Measurements from ENCODE around the gene KCNQ2. TPM values are rescaled to one million over a fixed set of nuclear protein-coding genes. Genes with fewer than 3 reads are reported as not detected.

KCNQ2 gene
- total RNA-seq, 1 experiment from 2014 or later, result 0.25 TPM

DNA sequence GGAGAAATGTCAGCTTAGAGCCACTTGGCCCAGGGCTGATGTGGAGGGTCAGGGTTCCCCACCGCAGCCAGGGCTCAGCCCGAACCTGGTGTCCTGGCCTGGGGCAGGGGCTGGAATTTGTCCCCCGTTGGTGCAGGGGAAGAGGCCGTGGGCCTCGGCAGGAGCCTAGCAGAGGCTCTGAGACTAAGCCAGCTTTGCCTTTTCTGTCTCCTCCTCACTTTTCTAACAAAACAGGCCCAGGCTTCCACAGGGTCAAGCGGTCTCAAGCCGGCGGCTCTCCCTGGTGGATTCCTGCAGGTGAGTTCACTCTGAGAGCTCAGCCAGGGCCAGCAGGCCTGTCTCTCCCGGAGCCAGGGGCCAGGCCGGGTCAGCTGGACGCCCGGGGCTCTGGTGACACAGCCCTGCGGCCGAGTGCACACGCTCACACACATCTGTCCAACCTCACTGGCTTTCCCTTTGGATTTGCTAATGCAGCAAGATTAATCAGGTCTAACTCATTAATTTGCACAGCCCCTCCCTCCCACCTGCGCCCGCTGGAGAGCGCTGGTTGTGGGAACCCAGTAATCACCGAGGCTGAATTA lies 108.4 kb downstream of the KCNQ2 start:
- DNase-seq, result no peak
- H3K36me3 ChIP-seq (ENCODE audit: control insufficient read depth, insufficient read depth, low read length), result no peaks in the 10 kb centered on the region
- POLR2A ChIA-PET, result no interaction called here
- no TSS peak for BruUV-seq (replicated peaks)
- CTCF ChIA-PET, result interaction anchor here (0.7 to 1.0 kb wide), 3 partner anchors 18 to 133 kb away, joined by 3 to 7 read pairs (median 4); no protein-coding TSS in a partner anchor
- no peak overlapping the region for H3K4me3 ChIP-seq (ENCODE audit: low read depth, low read length)
- Mint-ChIP-seq H3K27me3 (ENCODE audit: insufficient read depth, unreplicated experiment) (peaks cover 3% of the 10 kb centered on the region), H3K4me3 (ENCODE audit: unreplicated experiment) (no peak overlapping the region), H3K4me1 (ENCODE audit: low read depth, unreplicated experiment) (peaks cover 15% of the 10 kb centered on the region), H3K27ac (ENCODE audit: unreplicated experiment) (no peak overlapping the region), H3K9me3 (ENCODE audit: unreplicated experiment) (no peaks in the 10 kb centered on the region), H3K36me3 (ENCODE audit: insufficient read depth, unreplicated experiment) (peaks cover 4% of the 10 kb centered on the region)
- H3K9me3 ChIP-seq, result no peaks in the 10 kb centered on the region
- TF ChIP-seq, protein P1, sequence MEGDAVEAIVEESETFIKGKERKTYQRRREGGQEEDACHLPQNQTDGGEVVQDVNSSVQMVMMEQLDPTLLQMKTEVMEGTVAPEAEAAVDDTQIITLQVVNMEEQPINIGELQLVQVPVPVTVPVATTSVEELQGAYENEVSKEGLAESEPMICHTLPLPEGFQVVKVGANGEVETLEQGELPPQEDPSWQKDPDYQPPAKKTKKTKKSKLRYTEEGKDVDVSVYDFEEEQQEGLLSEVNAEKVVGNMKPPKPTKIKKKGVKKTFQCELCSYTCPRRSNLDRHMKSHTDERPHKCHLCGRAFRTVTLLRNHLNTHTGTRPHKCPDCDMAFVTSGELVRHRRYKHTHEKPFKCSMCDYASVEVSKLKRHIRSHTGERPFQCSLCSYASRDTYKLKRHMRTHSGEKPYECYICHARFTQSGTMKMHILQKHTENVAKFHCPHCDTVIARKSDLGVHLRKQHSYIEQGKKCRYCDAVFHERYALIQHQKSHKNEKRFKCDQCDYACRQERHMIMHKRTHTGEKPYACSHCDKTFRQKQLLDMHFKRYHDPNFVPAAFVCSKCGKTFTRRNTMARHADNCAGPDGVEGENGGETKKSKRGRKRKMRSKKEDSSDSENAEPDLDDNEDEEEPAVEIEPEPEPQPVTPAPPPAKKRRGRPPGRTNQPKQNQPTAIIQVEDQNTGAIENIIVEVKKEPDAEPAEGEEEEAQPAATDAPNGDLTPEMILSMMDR (IDR thresholded peaks at IDR 0.05; ENCODE audit: insufficient read depth in 1 of 2, low read depth in 1 of 2, low read length in 1 of 2, severe bottlenecking in 1 of 2, unreplicated experiment in 1 of 2), result no peak
- no peaks in the 10 kb centered on the region for H3K27me3 ChIP-seq (replicated peaks; ENCODE audit: control insufficient read depth, insufficient read depth, low read length)
- intact Hi-C loops (cut with micrococcal nuclease; ENCODE audit: unreplicated experiment), result no loop called here
- peaks cover 20% of the 10 kb centered on the region for H3K4me1 ChIP-seq

DNA sequence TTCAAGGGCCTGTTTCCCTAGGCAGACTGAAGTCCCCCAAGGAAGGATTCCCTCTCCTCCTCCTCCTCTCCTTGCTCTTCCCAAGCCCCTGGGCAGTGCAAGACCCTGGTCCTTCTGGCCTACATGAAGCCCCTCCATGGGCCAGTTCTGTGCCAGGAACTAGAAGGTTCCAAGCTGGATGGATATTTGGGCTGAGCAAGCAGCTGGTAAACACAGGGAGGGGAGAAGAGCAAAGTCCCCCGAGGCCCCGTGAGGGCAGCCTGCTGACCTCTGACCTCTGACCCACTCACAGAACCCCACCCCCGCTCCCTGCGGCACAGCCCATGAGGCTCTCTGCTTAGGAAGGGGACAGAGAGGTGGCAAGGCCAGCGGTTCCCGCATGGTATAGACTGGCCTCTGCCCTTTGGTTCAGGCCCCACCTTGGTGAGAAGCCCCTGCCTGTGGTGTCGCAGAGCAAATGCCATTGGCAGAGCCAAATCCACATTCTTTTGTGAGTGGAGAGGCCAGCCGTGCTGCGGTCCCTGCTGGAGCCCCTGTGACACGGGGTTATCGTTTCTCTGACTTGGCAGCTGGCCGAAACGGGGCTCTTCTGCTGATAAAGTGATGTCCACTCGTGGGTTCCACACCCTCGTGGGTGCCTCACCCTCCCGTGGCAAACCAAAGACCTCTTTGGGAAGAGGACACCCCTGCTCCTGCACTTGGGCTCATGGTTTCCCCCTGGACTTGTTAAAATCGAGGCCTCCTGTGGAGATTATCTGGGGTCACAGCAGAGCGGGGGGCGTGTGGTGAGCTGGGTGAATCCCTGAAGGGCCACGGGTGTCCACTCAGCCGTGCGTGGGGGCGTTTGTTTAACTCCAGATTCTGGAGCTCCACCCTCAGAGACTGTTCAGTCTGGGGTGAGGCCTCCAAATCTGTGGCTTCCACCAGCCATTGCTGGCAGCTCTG lies 109.2 kb downstream of the KCNQ2 start:
- ChIA-PET POLR2A (no interaction called here), CTCF (interaction anchor here (0.9 to 1.5 kb wide), 4 partner anchors 7 to 53 kb away, joined by 3 to 7 read pairs (median 3); no protein-coding TSS in a partner anchor)
- BruUV-seq (replicated peaks), result no TSS peak
- peaks cover 20% of the 10 kb centered on the region for H3K4me1 ChIP-seq
- TF ChIP-seq, protein P1 (IDR thresholded peaks at IDR 0.05; ENCODE audit: insufficient read depth in 1 of 2, low read depth in 1 of 2, low read length in 1 of 2, severe bottlenecking in 1 of 2, unreplicated experiment in 1 of 2), result no peak
- Mint-ChIP-seq H3K4me1 (ENCODE audit: low read depth, unreplicated experiment) (peaks cover 15% of the 10 kb centered on the region), H3K4me3 (ENCODE audit: unreplicated experiment) (no peak overlapping the region), H3K27ac (ENCODE audit: unreplicated experiment) (peak overlapping the region; percentile 23), H3K36me3 (ENCODE audit: insufficient read depth, unreplicated experiment) (peaks cover 4% of the 10 kb centered on the region), H3K27me3 (ENCODE audit: insufficient read depth, unreplicated experiment) (no peaks in the 10 kb centered on the region), H3K9me3 (ENCODE audit: unreplicated experiment) (no peaks in the 10 kb centered on the region)
- DNase-seq, result peak in 1 of 2 experiments; percentile 49
- H3K9me3 ChIP-seq, result no peaks in the 10 kb centered on the region
- H3K4me3 ChIP-seq (ENCODE audit: low read depth, low read length), result no peak overlapping the region
- no peaks in the 10 kb centered on the region for H3K36me3 ChIP-seq (ENCODE audit: control insufficient read depth, insufficient read depth, low read length)
- no peaks in the 10 kb centered on the region for H3K27me3 ChIP-seq (replicated peaks; ENCODE audit: control insufficient read depth, insufficient read depth, low read length)
- intact Hi-C loops (cut with micrococcal nuclease; ENCODE audit: unreplicated experiment), result no loop called here

DNA sequence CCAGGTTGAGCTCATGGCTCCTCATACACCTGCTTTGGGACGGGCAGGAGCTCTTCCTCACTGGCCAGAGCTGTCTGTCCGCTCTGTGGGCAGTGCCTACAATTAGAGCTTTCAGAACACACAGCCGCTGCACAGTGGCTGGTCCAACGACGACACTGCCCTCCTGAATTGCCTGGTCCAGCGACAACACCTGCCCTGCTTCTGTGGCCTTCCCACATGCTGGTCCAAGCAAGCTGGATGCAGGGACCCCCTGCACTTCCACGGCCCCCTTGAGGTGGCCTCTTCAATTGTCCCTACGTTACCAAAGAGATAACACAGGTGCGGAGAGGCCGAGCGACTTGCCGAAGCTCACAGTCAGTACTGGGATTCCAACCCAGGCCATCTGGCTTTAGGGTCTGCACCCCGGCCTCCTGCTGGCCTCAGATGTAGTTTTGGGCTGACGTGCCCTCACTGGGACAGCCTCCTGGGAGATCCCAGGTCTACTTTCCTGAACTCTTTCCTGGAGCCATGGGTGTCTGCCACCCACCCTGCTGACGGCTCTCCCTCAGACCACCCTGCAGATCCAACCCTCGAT lies 109.9 kb downstream of the KCNQ2 start:
- Mint-ChIP-seq H3K4me3 (ENCODE audit: unreplicated experiment) (no peak overlapping the region), H3K9me3 (ENCODE audit: unreplicated experiment) (no peaks in the 10 kb centered on the region), H3K36me3 (ENCODE audit: insufficient read depth, unreplicated experiment) (peaks cover 4% of the 10 kb centered on the region), H3K27me3 (ENCODE audit: insufficient read depth, unreplicated experiment) (no peaks in the 10 kb centered on the region), H3K27ac (ENCODE audit: unreplicated experiment) (peak overlapping the region; percentile 23), H3K4me1 (ENCODE audit: low read depth, unreplicated experiment) (peaks cover 15% of the 10 kb centered on the region)
- TF ChIP-seq, protein P1 (IDR thresholded peaks at IDR 0.05; ENCODE audit: insufficient read depth in 1 of 2, low read depth in 1 of 2, low read length in 1 of 2, severe bottlenecking in 1 of 2, unreplicated experiment in 1 of 2), result no peak
- POLR2A ChIA-PET, result no interaction called here
- intact Hi-C loops (cut with micrococcal nuclease; ENCODE audit: unreplicated experiment), result no loop called here
- no peak overlapping the region for H3K4me3 ChIP-seq (ENCODE audit: low read depth, low read length)
- no peaks in the 10 kb centered on the region for H3K36me3 ChIP-seq (ENCODE audit: control insufficient read depth, insufficient read depth, low read length)
- DNase-seq, result no peak
- no peaks in the 10 kb centered on the region for H3K9me3 ChIP-seq
- peaks cover 20% of the 10 kb centered on the region for H3K4me1 ChIP-seq
- no TSS peak for BruUV-seq (replicated peaks)
- H3K27me3 ChIP-seq (replicated peaks; ENCODE audit: control insufficient read depth, insufficient read depth, low read length), result no peaks in the 10 kb centered on the region
- CTCF ChIA-PET, result interaction anchor here (0.5 to 1.5 kb wide), 5 partner anchors 8 to 348 kb away, joined by 3 to 4 read pairs (median 3); no protein-coding TSS in a partner anchor

All from Caco-2 (cell line).